Stimulated activated CD4-positive, alpha-beta T cell treated with anti-CD3 and anti-CD28 coated beads, Interleukin-4, amount 100 ng/mL, for 24 hours (primary cell): ENCODE data around the gene ARHGAP40.
"Not testable (repeated sequence)": the region's sequence is repeated elsewhere in the genome, so short reads cannot be mapped to it uniquely, and the experiment has no call there.

Experiments used
- DNase-seq: peaks from one replicate; pipeline ENCODE4 v3.0.0-alpha.2; 2020

The ARHGAP40 gene

GRCh38 chr20:38589351-38589750, 12.3 kb upstream of the ARHGAP40 start:
- DNase-seq = no peak

- no peak for DNase-seq
These were observed 11.5 kb upstream of the ARHGAP40 start for GRCh38 chr20:38589967-38590675.

GRCh38 chr20:38590676-38591473, 10.7 kb upstream of the ARHGAP40 start:
- DNase-seq = no peak

- DNase-seq = no peak
These were observed 9.9 kb upstream of the ARHGAP40 start for GRCh38 chr20:38591474-38592410.

GRCh38 chr20:38592411-38592790, 9.2 kb upstream of the ARHGAP40 start:
- not testable (repeated sequence) for DNase-seq

- DNase-seq = not testable (repeated sequence)
These were observed 7.3 kb upstream of the ARHGAP40 start for GRCh38 chr20:38594281-38594680.

- DNase-seq = not testable (repeated sequence)
These were observed 5.7 kb upstream of the ARHGAP40 start for GRCh38 chr20:38595886-38596285.

- no peak for DNase-seq
These were observed 2.2 kb upstream of the ARHGAP40 start for GRCh38 chr20:38599410-38599882.

GRCh38 chr20:38600057-38600456, 1.6 kb upstream of the ARHGAP40 start:
- no peak for DNase-seq

- DNase-seq = no peak
These were observed 574 bp downstream of the ARHGAP40 start for GRCh38 chr20:38602185-38602581.

GRCh38 chr20:38603286-38603685, 1.7 kb downstream of the ARHGAP40 start:
- no peak for DNase-seq

GRCh38 chr20:38604873-38605303, 3.3 kb downstream of the ARHGAP40 start:
- no peak for DNase-seq

GRCh38 chr20:38607351-38607750, 5.7 kb downstream of the ARHGAP40 start:
- DNase-seq = no peak

GRCh38 chr20:38608188-38608587, 6.6 kb downstream of the ARHGAP40 start:
- no peak for DNase-seq

GRCh38 chr20:38609815-38610214, 8.2 kb downstream of the ARHGAP40 start:
- no peak for DNase-seq

GRCh38 chr20:38610521-38610920, 8.9 kb downstream of the ARHGAP40 start:
- no peak for DNase-seq

GRCh38 chr20:38612751-38613515, 11.3 kb downstream of the ARHGAP40 start:
- DNase-seq = no peak

GRCh38 chr20:38615283-38615682, 13.7 kb downstream of the ARHGAP40 start:
- no peak for DNase-seq

- no peak for DNase-seq
These were observed 14.8 kb downstream of the ARHGAP40 start for GRCh38 chr20:38616457-38616856.

- no peak for DNase-seq
These were observed 15.6 kb downstream of the ARHGAP40 start for GRCh38 chr20:38617011-38617829.

GRCh38 chr20:38617830-38618196, 16.2 kb downstream of the ARHGAP40 start:
- no peak for DNase-seq
